HG03196 (cell line): ENCODE data around the gene SLC22A5.
A peak's percentile ranks its signal among the peaks of the same experiment; 100 is the strongest.

Experiments used
- ATAC-seq: cut with Tn5 transposase; IDR thresholded peaks from one replicate; pipeline ENCODE4 v1.9.1; 2021; ENCODE audit not compliant: unreplicated experiment

Gene SLC22A5

DNA sequence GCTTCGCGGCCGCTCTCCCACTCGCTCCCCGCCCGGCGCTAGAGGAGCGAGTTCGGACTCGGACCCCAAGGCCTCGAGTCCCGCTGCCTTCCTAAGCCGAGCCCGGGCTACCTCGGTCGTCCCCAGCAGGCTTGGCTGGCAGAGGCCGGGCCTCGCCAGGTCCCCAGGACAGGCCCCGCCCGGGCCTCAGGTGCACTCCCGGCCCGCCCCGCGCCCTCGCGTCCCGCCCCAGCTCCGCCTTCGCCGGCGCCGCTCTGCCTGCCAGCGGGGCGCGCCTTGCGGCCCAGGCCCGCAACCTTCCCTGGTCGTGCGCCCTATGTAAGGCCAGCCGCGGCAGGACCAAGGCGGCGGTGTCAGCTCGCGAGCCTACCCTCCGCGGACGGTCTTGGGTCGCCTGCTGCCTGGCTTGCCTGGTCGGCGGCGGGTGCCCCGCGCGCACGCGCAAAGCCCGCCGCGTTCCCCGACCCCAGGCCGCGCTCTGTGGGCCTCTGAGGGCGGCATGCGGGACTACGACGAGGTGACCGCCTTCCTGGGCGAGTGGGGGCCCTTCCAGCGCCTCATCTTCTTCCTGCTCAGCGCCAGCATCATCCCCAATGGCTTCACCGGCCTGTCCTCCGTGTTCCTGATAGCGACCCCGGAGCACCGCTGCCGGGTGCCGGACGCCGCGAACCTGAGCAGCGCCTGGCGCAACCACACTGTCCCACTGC is at the start of gene SLC22A5:
TSS of gene SLC22A5 (plus strand) at position 237 of the 707 bp plus-strand sequence. CDS start at position 500, 263 bp downstream.
- ATAC-seq = peak; percentile 89

- no peak for ATAC-seq
These were observed 49.5 kb upstream of the SLC22A5 start for GRCh38 chr5:132319975-132320374.

- no peak for ATAC-seq
These were observed 48.3 kb upstream of the SLC22A5 start for GRCh38 chr5:132321109-132321721.

GRCh38 chr5:132322266-132322665 is 47.2 kb upstream of the SLC22A5 start:
- no peak for ATAC-seq

DNA sequence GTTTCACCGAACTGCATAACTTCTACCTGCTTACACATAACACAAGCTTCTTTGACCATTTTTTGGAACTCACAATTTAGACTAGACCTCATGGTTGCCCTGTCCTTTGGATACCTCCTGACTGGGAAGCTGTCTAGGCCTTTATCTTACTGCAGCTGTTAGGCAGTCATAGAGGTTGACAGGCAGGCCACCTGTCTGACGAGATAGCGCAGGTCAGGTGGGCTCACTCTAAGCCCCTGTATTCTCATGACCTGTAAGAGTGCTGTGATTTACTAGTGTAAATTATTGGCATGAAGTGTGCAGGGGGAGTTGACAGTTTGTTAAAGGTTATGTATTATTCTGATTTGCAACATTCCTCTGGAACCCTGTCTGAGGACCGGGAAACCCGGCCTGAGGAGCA is 46.3 kb upstream of the SLC22A5 start:
- no peak for ATAC-seq

DNA sequence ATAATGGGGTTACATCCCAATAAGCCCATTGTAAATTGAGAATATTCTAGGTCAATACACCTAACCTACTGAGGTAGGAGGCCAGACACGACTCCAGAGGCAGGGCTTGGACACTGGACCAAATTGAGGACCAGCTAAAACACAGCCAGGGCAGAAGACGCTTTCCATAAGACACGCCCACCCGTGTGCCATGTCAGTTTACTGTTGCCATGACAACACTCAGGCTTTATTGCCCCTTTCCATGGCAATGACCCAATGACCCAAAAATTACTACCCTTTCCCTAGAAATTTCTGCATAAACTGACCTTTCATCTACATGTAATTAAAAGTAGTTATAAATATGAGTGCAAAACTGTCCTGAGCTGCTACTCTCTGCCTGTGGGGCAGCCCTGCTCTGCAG is 43.8 kb upstream of the SLC22A5 start:
- no peak for ATAC-seq

GRCh38 chr5:132327252-132327955 is 42.1 kb upstream of the SLC22A5 start:
- ATAC-seq = no peak

DNA sequence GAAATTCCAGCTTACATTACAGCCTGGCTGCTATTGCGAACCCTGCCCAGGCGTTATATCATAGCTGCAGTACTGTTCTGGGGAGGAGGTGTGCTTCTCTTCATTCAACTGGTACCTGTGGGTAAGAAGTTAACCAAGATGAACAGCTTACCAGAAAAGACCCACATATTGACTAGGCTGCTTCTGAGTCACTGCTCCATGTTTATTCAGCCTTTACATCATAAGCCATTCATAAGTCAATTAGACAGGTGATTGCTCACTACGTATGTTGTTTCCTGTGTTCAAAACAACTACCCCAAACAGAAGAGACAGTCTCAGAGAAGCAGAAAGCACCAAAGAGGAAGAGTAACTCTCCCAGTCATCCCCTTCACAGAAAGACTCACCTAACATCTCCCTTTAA is 34.7 kb upstream of the SLC22A5 start:
- ATAC-seq = no peak

DNA sequence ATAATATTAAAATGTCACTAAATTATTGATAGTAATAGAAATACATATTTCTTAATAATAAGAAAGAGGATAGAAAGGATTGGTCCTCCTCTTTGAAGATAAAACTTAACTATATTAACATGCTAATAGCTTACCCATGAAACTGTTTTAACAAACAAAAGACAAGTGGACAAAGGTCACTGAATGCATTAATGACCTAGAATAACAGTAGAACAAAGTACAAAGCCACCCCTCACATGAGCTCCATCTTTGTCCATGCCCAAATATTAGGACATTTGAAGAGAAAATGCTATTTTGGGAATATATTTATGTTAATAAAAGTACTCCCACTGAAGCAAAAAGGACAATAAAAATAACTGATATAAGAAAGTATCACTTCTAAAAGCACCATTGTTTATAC is 34.1 kb upstream of the SLC22A5 start:
- ATAC-seq = no peak

DNA sequence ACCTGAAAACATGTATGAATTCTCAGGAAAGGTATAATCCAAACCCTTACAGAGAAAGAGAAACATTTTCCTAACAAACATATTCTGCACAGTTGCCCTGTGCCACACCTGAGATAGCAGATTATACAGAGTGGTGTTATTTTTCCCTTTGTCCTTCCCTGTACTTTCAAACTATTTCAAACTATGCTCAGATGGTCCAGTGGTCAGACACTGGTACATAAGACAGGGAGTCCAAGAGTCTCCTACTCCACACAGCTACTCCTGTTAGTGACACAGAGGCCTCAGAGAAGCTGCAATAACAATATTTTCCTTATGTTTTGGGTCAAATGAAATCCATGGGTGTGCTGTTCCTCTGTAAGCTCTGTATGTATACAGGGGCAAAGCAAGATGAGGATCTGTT is 30.0 kb upstream of the SLC22A5 start:
- ATAC-seq = no peak

DNA sequence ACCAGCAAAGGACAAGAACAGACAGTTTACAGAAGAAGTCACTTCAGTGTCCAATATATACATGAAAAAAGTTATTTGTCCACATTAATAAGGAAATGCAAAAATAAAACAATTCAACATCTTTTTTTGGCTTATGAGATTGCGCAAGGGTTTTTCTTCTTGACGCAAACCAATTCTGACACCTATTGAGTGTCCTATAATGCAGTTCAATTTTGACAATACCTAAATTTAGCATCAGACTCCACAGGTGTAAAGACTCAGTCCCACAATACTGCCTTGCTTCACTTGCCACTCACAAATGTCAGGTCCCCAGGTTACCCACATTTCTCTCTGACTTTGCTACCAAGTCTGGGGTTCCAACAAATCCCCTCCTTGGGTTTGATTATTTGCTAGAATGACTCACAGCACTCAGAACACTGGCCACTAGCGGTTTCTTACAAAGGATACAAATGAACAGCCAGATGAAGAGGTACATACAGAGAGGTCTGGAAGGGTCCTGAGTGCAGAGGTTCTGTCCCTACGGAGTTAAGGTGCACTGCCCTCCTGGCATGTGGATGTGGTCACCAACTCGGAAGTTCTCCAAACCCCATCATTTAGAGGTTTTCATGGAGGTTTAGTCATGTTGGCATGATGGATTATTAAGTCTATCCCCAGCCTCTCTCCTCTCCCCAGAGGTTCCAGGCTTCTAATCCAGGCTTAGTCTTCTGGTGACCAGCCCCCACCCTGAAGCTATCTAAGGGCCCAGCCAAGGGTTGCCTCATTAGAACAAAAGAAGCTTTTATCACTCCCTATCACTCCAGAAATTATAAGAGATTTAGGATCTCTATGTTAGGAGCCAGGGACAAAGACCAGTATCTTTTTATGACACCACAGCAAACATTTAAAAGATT is 27.0 kb upstream of the SLC22A5 start:
- no peak for ATAC-seq

DNA sequence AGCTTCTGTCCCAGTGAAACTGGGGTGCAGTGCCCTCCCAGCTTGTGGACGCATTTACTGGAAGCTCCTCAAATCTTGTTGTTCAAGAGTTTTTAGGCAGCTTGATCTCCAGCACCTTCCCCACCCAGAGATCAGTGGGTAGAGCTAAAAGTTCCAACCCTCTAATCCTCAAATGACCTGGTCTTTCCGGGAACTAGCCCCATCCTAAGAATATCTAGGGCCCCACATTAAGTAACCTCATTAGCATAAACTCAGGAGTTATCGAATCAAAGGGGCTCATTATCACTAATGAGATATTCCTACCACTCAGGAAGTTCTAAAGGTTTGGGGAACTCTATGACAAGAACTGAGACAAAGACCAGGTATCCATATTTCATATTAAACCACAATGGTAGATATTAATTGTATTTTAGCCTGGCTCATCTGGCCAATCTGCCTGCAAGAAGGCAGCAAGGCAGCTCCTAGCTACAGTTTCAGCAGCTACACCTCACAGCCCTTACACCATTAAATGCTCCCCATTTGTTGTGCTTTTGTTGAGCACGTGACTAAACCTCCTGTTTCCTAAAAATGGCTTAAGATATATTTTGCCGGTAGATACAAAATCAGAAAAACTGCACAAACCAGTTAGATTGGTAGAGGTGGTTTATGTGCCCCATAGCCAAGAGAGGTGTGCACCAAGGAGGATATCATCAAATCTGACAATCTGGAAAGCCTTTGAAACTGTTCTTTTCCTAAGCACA is 24.6 kb upstream of the SLC22A5 start:
- no peak for ATAC-seq

DNA sequence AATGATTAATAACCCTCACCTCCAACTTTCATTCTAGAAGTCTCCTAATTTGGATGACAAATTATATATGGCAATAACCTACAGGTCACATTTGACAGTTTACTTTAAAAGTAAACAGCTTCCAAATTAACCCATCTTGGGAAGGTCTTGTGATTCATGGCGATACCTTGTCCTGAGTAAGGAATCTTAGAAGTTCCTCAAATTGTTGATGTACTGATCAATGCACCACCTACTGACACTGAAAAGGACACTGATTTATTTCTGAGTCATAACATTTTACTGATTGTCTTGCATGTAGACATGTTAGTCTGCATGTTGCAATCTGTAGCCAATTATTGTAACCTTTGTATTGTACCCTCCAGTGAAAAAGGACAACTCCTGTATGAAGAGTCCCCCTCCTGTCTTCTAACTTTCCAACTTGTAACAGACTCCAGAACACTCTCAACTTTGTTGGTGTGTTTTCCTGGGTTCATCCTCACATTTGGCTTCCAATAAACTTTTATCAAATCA is 16.0 kb upstream of the SLC22A5 start:
- no peak for ATAC-seq

- ATAC-seq = no peak
These were observed 14.9 kb upstream of the SLC22A5 start for GRCh38 chr5:132354381-132355139.

- no peak for ATAC-seq
These were observed 14.3 kb upstream of the SLC22A5 start for GRCh38 chr5:132355140-132355765.

- ATAC-seq = no peak
These were observed 10.7 kb upstream of the SLC22A5 start for GRCh38 chr5:132358775-132359174.

DNA sequence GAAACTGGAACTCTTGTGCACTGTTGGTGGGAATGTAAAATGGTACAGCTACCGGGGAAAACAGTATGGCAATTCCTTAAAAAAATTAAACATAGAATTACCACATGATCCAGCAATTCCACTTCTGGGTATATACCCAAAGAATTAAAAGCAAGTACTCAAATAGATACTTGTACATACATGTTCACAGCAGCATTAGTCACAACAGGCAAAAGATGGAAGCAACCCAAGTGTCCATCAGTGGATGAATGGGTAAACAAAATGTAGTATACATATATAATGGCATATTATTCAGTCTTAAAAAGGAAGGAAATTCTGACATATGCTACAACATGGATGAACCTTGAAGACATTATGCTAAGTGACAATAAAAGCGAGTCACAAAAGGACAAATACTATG is 7.4 kb upstream of the SLC22A5 start:
- ATAC-seq = no peak

- no peak for ATAC-seq
These were observed 5.9 kb upstream of the SLC22A5 start for GRCh38 chr5:132363431-132364112.

DNA sequence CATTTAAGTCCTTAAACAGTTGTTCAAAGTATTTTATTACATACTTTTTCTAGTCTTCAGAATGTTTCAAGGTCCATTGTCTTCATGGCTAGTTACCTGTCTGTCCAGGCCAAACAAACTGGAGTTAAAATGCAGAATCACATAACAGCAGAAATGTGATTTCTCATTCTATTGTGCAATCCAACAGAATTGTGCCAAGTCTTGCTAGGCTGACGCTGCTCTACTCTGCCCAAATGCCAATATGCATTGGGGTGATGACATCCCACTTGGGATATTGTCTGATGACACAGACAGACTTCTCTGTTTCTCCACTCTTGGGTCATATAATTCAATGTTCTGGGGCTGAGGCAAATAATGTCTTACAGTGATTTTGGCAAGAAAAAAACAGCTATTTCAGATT is 5.2 kb upstream of the SLC22A5 start:
- ATAC-seq = no peak
